OCI-LY7 (cell line): ENCODE results near the gene COL6A2. TPM values are rescaled to one million over a fixed set of nuclear protein-coding genes. Genes with fewer than 3 reads are reported as not detected.

Experiments used
- BruUV-seq: library from RNA; stranded (reverse); fragments of 400-500 nt; replicated peaks from 2 replicates; lab custom pipeline; 2021; lab: Mats Ljungman, UMichigan
- CTCF ChIA-PET: fragments of 300-600 bp; sonication (Branson Sonifier 250); formaldehyde crosslinking; loops from one replicate; lab custom pipeline; 2022; ENCODE audit warnings: antibody characterized with exemption; ENCODE audit not compliant: unreplicated experiment; lab: Charles Lee
- POLR2A ChIA-PET: fragments of 300-600 bp; sonication (Branson Sonifier 250); formaldehyde crosslinking; loops from one replicate; lab custom pipeline; 2022; ENCODE audit warnings: antibody characterized with exemption; lab: Charles Lee
- DNase-seq: peaks from one replicate; pipeline ENCODE4 v3.0.0-alpha.2; 2015; ENCODE audit warnings: low spot score
- H2AFZ ChIP-seq: fragments of 200-600 bp; sonication (generic), shearing (Covaris generic); 2 replicates; pipeline ENCODE4 v1.6.1; 2014; ENCODE audit warnings: mild to moderate bottlenecking, antibody characterized with exemption, low read length, moderate library complexity
- H3K27ac ChIP-seq: fragments of 200-600 bp; sonication (generic); 2 replicates; pipeline ENCODE4 v1.5.1; 2014; ENCODE audit warnings: mixed run types, low read depth, mild to moderate bottlenecking, moderate library complexity, low read length, inconsistent platforms; ENCODE audit not compliant: poor library complexity, severe bottlenecking
- H3K36me3 ChIP-seq: fragments of 200-600 bp; sonication (generic); 2 replicates; pipeline ENCODE4 v1.6.1; 2014; ENCODE audit warnings: mild to moderate bottlenecking, antibody characterized with exemption, low read length, moderate library complexity, mixed read lengths; ENCODE audit not compliant: insufficient read depth
- H3K4me1 ChIP-seq: fragments of 200-600 bp; sonication (generic); 2 replicates; pipeline ENCODE4 v1.5.1; 2014; ENCODE audit warnings: mild to moderate bottlenecking, low read length; ENCODE audit not compliant: insufficient read depth, poor library complexity, severe bottlenecking
- H3K4me2 ChIP-seq: fragments of 200-600 bp; sonication (generic); 2 replicates; pipeline ENCODE4 v1.6.1; 2014; ENCODE audit warnings: mild to moderate bottlenecking, low read length
- H3K4me3 ChIP-seq: fragments of 200-600 bp; sonication (generic); 2 replicates; pipeline ENCODE4 v1.5.1; 2014; ENCODE audit warnings: mild to moderate bottlenecking, low read depth, low read length; ENCODE audit not compliant: poor library complexity, severe bottlenecking
- H3K79me2 ChIP-seq: fragments of 200-600 bp; sonication (generic); 2 replicates; pipeline ENCODE4 v1.6.1; 2016; ENCODE audit warnings: low read depth, mild to moderate bottlenecking, low read length, moderate library complexity, mixed read lengths; ENCODE audit not compliant: insufficient read depth
- H3K9me2 ChIP-seq: fragments of 200-600 bp; sonication (generic); 2 replicates; pipeline ENCODE4 v1.6.1; 2016; ENCODE audit warnings: mild to moderate bottlenecking, low read length, mixed read lengths; ENCODE audit not compliant: insufficient read depth
- H3K9me3 ChIP-seq: fragments of 200-600 bp; sonication (generic); 2 replicates; pipeline ENCODE4 v1.6.1; 2014; ENCODE audit warnings: mild to moderate bottlenecking, mixed run types, low read length, mixed read lengths
- H4K20me1 ChIP-seq: fragments of 200-600 bp; sonication (generic); 2 replicates; pipeline ENCODE4 v1.6.1; 2014; ENCODE audit warnings: mild to moderate bottlenecking, antibody characterized with exemption, low read length, moderate library complexity, mixed read lengths; ENCODE audit not compliant: insufficient read depth
- CTCF ChIP-seq: fragments of 200-600 bp; sonication (generic); conservative IDR thresholded peaks from 2 replicates; pipeline ENCODE4 v1.5.1; 2014; ENCODE audit warnings: mild to moderate bottlenecking, antibody characterized with exemption, low read length, moderate library complexity, mixed read lengths
- EZH2phosphoT487 ChIP-seq: fragments of 200-600 bp; sonication (generic); IDR thresholded peaks from 2 replicates; pipeline ENCODE4 v1.6.1; 2018; ENCODE audit warnings: low read depth, borderline replicate concordance, mild to moderate bottlenecking, mixed run types, antibody characterized with exemption, low read length, moderate library complexity, mixed read lengths
- intact Hi-C: fragments of 100-400 bp; cut with micrococcal nuclease; formaldehyde crosslinking; loops from one replicate; pipeline ENCODE4 v1.10.0; 2022; ENCODE audit not compliant: unreplicated experiment
- total RNA-seq, 2 experiments: library from RNA; depleted of rRNA in 1 of 2; stranded (reverse); fragments of >200 nt in 1 of 2; shearing (Covaris generic) in 1 of 2; gene quantifications; 2 replicates each; pipeline ENCODE4 v1.2.3, GENCODE V29; 2014 to 2022

Gene COL6A2
- total RNA-seq, 2 experiments from 2014 or later: not detected

GRCh38 chr21:46119637-46120271 is 21.8 kb downstream of the COL6A2 start:
- no peak overlapping the region for H3K4me3 ChIP-seq
- H3K79me2 ChIP-seq: no peaks in the 10 kb centered on the region
- no peaks in the 10 kb centered on the region for H3K4me1 ChIP-seq
- no peaks in the 10 kb centered on the region for H3K9me3 ChIP-seq
- H3K36me3 ChIP-seq: no peaks in the 10 kb centered on the region
- no peak overlapping the region for H3K4me2 ChIP-seq
- CTCF ChIA-PET: no interaction called here
- no peaks in the 10 kb centered on the region for H4K20me1 ChIP-seq
- no peak for DNase-seq
- no peak overlapping the region for H3K27ac ChIP-seq
- intact Hi-C loops: no loop called here
- H2AFZ ChIP-seq: no peak overlapping the region
- H3K9me2 ChIP-seq: no peaks in the 10 kb centered on the region
- TF ChIP-seq EZH2phosphoT487: no peak
- TF ChIP-seq CTCF: no peak
- BruUV-seq: no TSS peak
- POLR2A ChIA-PET: no interaction called here

GRCh38 chr21:46120301-46121285 is 22.7 kb downstream of the COL6A2 start:
- no peaks in the 10 kb centered on the region for H4K20me1 ChIP-seq
- no peak for DNase-seq
- no peak overlapping the region for H3K4me2 ChIP-seq
- no peaks in the 10 kb centered on the region for H3K4me1 ChIP-seq
- H3K4me3 ChIP-seq: no peak overlapping the region
- no peaks in the 10 kb centered on the region for H3K9me3 ChIP-seq
- H3K36me3 ChIP-seq: no peaks in the 10 kb centered on the region
- TF ChIP-seq CTCF: no peak
- TF ChIP-seq EZH2phosphoT487: no peak
- no peak overlapping the region for H3K27ac ChIP-seq
- POLR2A ChIA-PET: no interaction called here
- intact Hi-C loops: no loop called here
- no peaks in the 10 kb centered on the region for H3K79me2 ChIP-seq
- H3K9me2 ChIP-seq: no peaks in the 10 kb centered on the region
- no TSS peak for BruUV-seq
- CTCF ChIA-PET: no interaction called here
- H2AFZ ChIP-seq: no peak overlapping the region
